NCI-H82 treated with DMSO at 0.1 percent for 48 hours (cell line): ENCODE results near the gene CD83.

Experiments used
- DNase-seq: peaks from one replicate; lab custom pipeline; 2025; ENCODE audit not compliant: unreplicated experiment; lab: John Stamatoyannopoulos, UW

The CD83 gene

DNA sequence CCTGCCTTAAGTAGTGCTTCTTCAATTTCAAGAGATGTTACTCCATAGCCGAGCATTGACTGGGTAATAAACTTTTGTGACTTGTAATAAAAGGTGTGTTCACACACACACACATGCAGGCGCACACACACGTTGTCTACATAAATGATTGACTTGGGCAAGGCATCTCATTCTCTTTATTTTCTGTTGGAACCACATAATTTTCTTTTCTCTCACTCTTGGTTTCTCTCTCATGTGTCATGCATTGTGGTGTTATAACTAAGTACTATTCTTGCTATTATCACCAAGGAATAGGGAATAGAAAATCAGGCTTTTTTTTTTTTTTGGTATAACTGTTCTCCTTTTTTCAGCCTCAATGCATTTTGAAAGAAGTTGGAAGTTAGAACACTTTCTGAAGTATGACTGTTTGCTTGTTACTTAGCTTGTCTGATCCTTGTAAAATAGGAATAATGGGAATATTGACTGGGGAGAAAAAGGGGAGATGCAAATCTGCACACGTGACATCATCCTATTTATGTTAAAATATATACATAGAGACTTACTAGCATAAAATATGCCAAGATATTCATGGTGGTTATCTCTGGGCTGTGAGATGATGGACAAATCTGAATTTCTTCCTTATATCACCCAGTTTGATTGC lies 26.1 kb upstream of the CD83 start:
- DNase-seq = no peak

DNA sequence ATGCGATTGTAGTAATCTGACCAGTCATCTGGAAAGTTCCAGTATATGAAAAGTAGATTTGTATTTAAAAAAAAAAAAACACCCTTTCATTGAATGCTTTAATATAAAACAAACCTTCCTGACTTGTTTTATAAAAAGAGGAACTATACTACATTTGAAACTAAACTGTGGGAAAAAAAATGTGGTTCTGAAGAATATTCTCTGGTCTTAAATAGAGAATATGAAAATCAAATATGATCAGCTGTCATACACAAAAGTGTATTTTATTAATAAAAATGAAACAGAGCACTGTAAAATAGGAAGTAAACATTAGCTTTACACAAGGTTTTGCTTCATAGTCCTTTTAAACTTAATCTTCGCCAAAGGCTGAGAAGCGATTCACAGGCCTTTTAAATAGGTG lies 25.3 kb upstream of the CD83 start:
- no peak for DNase-seq

DNA sequence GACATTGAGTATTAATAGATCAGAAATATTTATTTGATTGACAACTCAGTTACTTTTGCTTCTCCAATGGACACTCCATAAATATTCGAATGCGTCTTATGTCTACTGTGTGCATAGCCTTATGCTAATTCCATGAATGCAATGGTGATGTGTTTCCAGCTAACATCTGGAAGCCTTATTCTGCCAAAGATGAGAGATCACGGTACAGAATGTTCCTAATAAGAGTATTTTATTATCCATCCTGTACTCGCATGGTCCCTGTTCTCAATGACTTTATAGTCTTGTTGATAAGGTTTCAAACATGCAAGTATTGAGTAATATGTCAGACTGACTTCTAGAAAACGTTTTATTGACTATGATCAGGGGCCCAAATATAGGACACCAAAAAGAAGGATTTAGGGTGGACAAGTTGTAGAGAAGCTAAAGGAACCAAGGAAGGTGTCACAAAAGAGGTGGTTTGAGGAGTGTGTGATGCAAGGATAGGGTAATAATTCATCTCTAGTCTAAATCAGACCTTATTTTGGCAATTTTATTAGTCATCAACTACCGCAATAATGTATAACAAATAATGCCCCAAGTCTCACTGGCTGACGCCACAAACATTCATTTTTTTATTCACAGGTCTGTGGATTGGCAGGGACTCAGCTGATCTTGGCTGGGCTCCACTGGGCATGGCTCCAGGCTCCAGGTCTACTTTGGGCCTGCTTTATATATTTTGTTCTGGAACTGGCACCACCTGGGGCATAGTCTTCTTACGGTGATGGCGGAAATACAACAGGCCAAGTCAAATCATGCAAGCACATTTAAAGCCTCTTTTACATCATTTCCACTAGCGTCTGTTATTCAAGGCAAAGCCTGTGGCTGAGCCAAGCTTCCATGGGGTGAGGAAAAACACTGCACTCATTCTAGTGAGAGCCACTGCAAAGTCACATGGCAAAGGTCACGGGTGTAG lies 24.5 kb upstream of the CD83 start:
- DNase-seq = no peak

DNA sequence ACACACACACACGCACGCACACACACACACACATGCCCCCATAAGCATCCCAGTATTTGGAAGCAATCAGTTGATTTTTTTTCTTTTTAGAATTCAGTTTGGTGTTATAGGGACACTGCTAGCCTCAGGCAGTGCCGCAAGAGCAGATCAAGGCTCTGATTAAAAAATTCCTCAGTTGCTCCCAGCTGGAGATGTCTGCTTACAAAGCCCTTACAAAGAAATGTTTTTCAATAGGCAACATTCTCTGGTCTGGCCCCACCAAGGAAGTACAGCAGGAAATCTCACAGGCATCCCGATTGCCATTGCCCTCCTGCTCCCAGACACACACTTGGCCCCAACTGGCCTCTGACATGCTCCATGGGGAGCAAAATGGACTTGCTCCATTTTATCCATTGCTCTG lies 22.9 kb upstream of the CD83 start:
- no peak for DNase-seq

DNA sequence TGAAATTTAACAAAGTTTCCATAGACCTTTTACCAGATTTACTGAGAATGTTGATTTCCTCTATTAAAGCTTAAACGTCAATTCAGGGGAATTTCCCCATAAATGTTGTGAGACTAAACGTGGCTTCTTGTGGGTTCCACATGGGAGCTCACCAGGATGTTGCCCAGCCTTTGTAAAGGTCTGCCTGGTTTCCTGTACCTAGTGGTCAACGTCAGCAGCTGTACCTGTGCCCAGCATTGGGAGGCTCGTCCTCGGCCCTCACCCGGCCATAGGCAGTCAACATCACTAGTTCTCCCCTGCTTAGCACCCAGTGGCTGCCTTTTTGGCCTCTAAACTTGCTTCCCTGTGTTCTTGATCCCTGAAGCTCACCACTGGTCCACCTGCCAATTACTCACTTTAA lies 22.1 kb upstream of the CD83 start:
- no peak for DNase-seq

DNA sequence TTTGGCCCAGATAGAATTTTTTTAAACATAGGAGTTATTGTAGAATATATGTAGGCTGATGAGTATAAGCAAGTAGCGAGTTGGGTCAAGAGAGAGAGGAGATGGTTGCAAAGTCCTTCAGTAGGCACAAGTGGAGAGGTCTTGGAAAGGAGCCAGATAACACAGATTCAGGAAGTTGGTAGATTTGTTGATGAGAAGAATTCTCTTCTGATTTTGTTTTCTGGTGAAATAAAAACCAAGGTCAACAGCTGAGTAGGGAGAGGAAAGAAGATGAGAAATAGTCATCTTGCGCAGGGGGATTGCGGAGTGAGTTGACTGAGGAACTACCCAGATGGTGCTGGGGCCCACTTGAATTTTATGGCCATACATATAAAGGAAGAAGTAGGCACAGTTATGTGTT lies 17.4 kb upstream of the CD83 start:
- no peak for DNase-seq

DNA sequence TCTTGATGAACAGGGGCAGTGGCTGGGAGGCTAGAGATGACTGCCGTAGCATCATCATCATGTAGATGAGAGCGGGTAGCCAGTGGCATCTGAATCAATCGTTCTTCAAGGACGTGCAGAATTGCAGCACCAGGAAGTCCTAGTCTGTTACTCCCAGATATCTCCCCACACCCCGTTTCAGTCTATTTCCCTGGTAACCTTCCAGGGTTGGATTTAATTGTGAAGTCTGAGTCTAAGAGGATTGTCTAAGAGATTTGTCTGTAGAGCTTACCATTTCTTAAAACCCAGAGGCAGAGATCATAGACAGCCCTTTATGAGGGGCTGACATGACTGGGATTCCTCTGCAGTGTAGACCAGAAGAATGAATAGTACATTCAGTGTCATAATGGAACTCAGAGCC lies 16.6 kb upstream of the CD83 start:
- DNase-seq = peak; percentile 68

DNA sequence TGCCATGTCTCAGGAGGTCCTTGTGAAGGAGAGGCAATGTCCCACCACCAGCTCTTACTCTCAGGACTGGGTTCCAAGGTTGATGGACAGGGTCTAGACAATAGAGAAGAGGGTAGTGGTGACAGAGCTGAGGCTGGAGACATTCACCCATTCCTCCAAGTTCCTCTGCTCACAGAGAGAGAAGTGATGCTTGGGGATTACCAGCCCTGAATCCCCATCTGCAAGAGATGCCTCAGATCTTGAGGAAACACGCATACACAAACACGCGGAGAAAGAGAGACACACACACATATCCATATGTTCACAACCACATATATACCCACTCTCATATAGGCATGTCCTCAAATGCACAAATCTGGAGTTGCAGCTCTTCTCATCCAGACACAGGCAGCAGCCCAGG lies 15.2 kb upstream of the CD83 start:
- no peak for DNase-seq

DNA sequence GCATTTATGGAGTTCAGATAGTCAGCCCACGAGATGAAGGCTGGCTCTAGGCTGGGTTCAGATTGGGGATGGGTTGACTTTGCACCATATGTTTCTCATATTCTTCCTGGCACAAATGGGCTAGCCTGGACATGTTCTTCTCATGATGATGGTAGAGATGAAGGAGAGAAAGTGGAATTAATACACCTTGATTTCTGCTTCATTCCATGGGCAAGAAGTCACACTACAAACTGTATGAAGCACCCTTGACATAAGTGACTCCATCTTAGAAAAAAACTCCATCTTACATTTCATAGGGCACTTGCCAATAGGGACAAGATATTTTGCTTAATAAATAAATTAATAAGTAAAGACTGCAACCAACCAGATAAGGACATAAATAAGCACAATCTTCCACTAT lies 12.0 kb upstream of the CD83 start:
- no peak for DNase-seq

DNA sequence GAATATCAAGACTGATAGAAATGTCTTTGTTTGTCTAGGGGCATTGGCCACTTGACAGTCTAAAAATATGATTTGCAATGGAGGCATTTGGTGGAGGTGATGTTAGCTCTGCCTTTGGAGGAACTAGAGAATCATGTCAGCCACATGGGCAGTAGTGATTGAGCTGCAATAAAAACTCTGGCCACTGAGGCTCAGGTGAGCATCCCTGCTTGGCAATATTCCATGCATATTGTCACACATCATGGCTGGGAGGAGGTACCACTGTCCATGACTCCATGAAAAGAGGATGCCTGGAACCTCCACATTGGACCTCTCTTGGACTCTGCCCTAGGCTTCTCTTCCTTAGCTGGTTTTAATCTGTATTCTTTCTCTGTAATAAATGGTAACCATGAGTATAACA lies 10.6 kb upstream of the CD83 start:
- DNase-seq = no peak

DNA sequence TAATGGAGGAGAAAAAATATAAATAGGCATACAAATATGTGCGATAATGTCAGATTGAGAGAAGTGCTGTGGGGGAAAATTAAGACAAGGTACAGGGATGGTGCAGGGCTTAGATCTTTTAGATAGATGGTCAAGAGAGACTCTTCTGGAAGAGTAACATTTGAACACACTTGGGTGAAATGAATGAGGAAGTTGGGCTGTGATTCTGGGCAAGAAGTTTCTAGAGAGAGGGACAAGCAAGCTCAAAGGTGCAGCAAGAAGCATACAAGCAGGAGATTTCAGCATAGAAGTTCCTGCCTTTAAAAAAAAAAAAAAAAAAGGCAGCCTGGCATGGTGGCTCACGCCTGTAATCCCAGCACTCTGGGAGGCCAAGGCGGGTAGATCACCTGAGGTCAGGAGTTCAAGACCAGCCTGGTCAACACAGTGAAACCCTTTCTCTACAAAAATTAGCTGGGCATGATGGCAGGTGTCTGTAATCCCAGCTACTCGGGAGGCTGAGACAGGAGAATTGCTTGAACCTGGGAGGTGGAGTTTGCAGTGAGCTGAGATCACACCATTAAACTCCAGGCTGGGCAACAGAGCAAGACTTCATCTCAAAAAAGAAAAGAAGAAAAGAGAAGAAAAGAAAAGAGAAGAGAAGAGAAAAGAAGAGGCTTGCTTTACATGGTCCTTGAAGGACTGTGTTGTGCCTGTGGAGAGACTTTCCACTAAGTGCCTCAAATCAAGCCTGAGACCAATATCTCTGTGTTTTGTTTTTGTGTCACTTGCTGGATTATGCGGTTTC lies 9.7 kb upstream of the CD83 start:
- DNase-seq = no peak

DNA sequence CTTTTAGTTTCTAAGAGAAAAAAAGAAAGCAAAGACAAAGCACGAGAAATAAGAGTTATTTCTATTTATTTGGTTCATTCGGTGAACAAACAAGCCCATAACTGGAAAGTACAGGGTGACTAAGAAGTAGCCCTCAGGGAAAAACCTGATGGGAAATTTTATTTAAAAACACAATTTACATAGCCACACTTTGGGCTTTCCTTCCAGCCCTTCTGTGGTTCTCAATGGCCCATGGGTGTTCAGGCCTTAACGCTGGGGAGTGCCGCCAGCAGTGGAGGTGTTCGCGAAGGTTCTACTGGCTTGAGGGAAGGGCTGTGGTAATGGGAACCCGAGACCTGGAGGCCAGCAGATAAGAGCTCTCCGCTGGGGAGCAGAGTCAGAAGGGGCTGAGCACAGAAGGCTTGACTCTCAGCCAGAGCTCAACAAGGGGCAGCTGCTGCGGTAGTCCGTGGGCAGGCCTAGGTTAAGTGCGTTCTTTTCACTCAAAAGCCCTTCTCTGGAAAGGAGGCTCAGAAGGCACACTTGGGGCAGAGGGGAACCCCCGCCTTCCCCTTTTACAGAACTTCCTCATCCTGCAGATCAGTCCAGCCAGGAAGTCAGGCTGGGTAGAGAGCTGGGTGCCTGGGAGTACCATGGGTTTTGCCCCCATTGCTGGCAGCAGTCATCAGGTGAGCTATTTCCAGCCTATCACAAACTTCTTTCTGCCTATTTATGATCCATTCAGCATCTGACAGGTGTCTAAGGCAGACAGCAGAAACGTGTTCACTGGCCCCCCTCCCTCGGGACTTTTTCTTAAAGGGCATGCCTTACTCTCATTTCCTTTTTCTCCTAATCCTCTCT lies 8.8 kb upstream of the CD83 start:
- DNase-seq = no peak

DNA sequence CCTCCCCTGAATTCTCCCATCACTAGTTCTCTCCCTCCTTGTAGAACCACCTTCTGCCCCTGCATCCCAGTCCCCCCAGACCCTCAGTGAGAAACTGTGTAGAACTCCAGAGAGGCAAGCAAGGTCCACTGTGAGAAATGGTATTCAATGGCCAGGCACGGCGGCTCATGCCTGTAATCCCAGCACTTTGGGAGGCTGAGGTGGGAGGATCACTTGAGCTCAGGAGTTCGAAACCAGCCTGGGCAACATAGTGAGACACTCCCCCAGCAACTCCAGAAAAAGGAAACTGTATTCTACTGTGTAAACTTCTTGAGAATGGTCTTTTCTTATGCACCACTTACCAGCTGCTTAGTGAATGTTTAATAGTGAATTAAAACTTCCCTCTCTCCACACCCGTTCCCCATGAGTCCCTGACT lies 8.2 kb upstream of the CD83 start:
- no peak for DNase-seq

DNA sequence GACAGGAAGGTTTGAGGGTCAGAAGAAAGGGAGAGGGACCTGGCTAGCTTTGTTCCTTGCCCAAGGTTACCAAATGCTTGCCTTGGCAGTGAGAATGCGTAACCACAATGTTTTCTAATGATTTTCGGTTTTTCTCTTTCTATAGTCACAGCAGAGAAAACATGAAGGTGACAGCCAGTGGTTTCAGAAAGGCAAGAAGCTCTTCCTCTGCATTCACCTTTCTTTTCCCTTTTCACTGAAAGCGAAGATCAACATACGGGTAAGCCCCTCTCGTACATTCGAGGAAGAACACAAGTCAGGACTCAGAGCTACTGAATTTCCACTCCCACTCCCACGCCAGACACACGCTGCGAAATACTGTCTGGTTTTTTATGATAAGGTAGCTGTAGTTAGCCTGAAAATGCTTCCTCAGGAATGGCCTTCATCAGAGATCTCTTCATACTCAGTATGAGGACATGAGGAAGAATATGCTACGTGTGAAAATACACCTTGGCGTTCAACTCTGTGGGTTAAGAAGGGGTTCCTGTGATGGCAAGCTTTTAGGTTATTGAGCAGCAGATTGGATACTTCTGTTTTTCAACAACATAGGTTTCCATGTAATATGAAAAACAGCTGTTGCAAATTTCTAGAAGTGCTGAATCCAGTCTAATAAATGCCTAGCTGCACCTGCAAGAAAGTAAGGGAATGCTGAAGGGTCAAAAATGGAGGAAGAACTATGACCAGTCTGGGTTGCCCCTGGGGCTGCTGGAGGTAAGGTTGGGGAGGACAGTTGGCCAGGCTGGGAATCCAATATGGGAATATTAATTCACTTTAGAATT lies 7.4 kb upstream of the CD83 start:
- DNase-seq = no peak

DNA sequence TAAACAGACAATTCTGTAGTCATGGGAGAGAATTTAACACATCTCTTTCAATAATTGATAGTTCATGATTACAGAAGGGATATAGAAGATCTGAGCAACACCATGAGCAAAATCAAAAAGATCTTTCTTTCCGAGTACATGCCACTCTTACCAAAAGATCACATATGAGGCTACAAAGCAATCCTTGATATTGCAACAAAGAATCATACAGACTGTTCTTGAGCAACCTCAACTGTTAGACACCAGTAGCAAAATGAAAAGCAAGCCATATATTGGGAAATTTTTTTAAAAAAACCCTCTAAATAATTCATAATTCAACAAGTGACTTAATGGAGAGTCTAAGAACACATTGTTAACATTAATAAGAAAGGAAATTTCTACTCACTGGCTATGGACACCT lies 3.6 kb upstream of the CD83 start:
- DNase-seq = no peak

DNA sequence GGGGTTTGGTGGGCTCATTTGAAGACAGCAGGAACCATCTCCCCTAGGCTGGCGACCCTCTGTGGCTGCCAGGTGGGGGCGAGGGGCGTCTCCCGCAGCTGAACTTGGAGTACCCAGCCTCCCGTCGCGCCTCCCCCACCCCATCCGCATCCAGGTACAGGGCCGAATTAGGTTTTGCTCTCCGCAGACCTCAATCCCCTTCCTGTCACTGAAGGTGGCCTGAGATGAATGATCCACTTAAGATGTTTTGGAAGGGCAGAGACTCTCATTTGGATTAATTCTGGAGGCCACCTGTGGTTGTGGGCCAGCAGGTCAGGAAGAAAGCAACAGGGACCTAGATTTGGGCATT lies 493 bp downstream of the CD83 start:
- DNase-seq = no peak

DNA sequence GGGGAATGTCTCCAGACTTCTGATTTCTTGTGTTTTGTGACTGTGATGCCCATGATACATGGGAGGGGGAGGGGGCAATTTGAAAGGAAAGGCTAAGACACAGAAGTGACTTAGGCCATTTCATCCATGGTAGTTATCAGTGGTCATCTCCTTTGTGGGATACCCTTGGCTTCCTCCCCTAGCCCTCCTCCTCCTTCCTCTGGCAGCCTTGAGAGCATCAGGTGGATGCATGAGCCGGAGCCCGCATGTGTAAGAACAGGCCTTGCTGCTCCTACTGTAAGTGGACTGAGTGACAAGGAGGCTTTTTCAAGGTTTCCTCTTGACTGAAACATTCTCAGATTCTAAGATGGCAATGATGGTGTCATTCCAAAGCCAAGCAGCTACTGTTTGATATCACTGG lies 874 bp downstream of the CD83 start:
- no peak for DNase-seq

DNA sequence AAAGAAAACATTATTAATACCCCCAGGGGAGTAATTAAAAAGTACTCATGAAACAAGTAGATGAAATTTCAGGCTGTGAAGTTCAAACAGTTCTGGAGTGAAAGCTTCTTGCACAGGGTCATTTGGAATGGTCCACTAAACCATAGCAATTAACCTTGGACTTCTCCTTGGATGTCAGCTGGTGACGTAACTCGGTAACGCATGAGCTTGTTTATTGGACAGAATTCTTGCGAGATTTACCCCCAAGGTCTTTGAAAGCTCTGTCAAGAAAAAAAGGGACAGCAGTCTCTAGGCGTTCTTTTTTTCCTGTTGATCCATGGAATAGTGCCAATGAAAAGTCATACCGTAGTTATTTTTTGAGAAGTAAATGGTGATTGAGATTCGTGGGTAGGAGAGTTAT lies 2.2 kb downstream of the CD83 start:
- no peak for DNase-seq

DNA sequence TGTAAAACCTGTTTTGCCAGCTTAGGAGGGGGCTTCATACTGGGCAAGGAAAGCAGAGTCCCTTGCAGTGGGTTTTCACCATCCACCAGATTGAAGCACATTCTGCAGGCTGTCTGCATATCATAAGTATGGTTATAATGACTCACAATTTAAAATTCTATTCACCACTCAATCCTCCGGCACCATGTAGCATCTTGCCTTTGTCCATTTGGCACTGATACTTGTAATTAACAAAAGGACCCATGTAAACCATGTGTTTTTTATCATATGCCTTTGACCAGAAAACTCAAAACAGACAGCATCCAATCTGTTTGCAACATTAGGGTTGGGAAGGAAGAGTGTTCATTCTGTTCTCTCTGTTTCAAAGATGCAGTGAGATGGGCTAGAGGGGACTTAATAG lies 3.0 kb downstream of the CD83 start:
- no peak for DNase-seq

DNA sequence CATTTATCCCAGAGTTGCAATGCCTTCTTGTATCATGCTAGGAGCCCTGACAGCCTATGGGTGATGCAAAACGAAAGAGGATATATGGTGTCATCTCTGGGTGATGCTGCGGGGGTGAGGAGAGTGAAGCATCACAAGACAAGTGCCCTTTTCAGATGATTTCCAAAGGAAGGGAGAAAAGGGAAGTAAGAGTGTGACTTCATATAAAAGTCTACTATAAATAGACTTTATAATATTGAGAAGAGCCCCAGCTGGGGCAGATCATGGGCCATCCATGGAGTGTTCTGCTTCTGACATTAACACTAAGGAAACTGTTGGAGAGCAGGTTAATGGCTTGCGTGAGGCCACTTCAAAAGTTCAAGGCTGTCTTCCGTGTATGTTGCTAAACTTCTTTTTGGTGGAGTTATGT lies 4.4 kb downstream of the CD83 start:
- DNase-seq = no peak
